Skeletal muscle satellite cell (primary cell): ENCODE measurements around the gene EXOC3L1.

Experiments
- H3K27me3 ChIP-seq: 2 replicates; pipeline ENCODE4 v1.7.0; 2013; ENCODE audit warnings: low read length; ENCODE audit not compliant: control insufficient read depth, insufficient read depth
- H3K36me3 ChIP-seq: 2 replicates; pipeline ENCODE4 v1.7.0; 2013; ENCODE audit warnings: mild to moderate bottlenecking, control low read depth, low read length; ENCODE audit not compliant: insufficient read depth
- H3K4me1 ChIP-seq: 2 replicates; pipeline ENCODE4 v1.7.0; 2013; ENCODE audit warnings: low read length; ENCODE audit not compliant: control insufficient read depth, insufficient read depth
- H3K4me2 ChIP-seq: 2 replicates; pipeline ENCODE4 v1.7.0; 2013; ENCODE audit warnings: mild to moderate bottlenecking, low read length
- H3K4me3 ChIP-seq: 2 replicates; pipeline ENCODE4 v1.7.0; 2013; ENCODE audit warnings: low read length
- H3K9ac ChIP-seq: 2 replicates; pipeline ENCODE4 v1.7.0; 2013; ENCODE audit warnings: mild to moderate bottlenecking, low read depth, low read length, moderate library complexity
- H3K9me3 ChIP-seq: replicated peaks from 2 replicates; pipeline ENCODE4 v1.7.0; 2013; ENCODE audit warnings: mild to moderate bottlenecking, control low read depth, low read length
- small RNA-seq: library from RNA; depleted of rRNA; stranded (forward); fragments of <200 nt; gene quantifications from one replicate; pipeline ENCODE3, GENCODE V24; 2012

The EXOC3L1 gene

DNA sequence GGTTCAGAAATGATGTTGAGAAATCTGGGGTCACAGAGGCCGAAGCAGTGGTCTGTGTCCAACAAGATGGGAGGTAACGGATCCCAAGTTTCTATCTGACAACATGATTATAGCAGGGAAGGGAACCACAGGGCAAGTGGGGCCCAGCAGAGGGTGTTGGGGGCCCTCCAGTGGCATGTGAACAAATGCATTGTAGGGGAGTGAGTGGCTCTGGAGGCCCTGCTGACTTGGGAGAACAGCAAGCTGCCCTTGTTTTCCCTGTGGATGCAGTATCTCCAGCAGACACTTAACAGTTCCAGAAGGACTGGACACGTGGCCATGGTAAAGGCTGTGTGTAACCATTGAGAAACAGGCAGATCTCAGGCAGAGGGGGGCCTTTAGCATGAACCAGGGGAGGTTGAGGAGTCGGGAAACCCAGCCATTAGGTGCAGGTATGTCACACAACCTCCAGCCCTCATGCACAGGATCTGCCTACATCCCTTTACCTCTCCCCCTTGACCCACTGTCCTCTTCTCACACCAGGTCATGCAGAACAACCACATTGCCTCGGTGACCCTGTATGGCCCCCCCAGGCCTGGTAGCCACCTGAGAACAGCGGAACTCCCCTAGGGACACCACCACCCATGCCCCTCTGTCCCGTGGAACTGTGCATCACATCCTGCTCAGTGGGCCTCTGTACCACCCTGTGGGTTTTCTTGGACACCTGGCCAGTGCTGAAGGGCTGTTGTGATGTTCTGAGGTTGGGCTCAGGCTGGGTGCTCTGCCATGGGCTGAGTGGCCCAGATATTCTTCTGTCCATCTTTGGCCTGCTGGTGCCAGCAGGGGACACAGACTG is 43.2 kb downstream of the EXOC3L1 start:
- H3K27me3 ChIP-seq = no peaks in the 10 kb centered on the region
- H3K4me3 ChIP-seq = no peak overlapping the region
- no peaks in the 10 kb centered on the region for H3K9me3 ChIP-seq
- peaks cover 69% of the 10 kb centered on the region for H3K36me3 ChIP-seq
- no peak overlapping the region for H3K9ac ChIP-seq
- H3K4me1 ChIP-seq = peaks cover 14% of the 10 kb centered on the region
- H3K4me2 ChIP-seq = no peak overlapping the region

GRCh38 chr16:67145746-67146145 is 44.2 kb downstream of the EXOC3L1 start:
- Histone ChIP-seq H3K4me2 (no peak overlapping the region), H3K36me3 (peaks cover 79% of the 10 kb centered on the region), H3K4me1 (peaks cover 5% of the 10 kb centered on the region), H3K27me3 (no peaks in the 10 kb centered on the region), H3K9me3 (no peaks in the 10 kb centered on the region), H3K9ac (no peak overlapping the region), H3K4me3 (no peak overlapping the region)

- no peak overlapping the region for H3K9ac ChIP-seq
- H3K9me3 ChIP-seq = no peaks in the 10 kb centered on the region
- peaks cover under 1% of the 10 kb centered on the region for H3K4me1 ChIP-seq
- no peaks in the 10 kb centered on the region for H3K27me3 ChIP-seq
- H3K4me3 ChIP-seq = no peak overlapping the region
- H3K36me3 ChIP-seq = peaks cover 85% of the 10 kb centered on the region
- H3K4me2 ChIP-seq = no peak overlapping the region
Measured at GRCh38 chr16:67144943-67145342, 45.0 kb downstream of the EXOC3L1 start.

GRCh38 chr16:67142342-67142741 is 47.6 kb downstream of the EXOC3L1 start:
- H3K4me1 ChIP-seq = no peaks in the 10 kb centered on the region
- peaks cover 77% of the 10 kb centered on the region for H3K36me3 ChIP-seq
- H3K9me3 ChIP-seq = no peaks in the 10 kb centered on the region
- no peak overlapping the region for H3K4me3 ChIP-seq
- no peak overlapping the region for H3K4me2 ChIP-seq
- no peak overlapping the region for H3K9ac ChIP-seq
- no peaks in the 10 kb centered on the region for H3K27me3 ChIP-seq

GRCh38 chr16:67141391-67141790 is 48.5 kb downstream of the EXOC3L1 start:
- Histone ChIP-seq H3K9ac (no peak overlapping the region), H3K4me1 (no peaks in the 10 kb centered on the region), H3K36me3 (peaks cover 74% of the 10 kb centered on the region), H3K4me2 (no peak overlapping the region), H3K9me3 (no peaks in the 10 kb centered on the region), H3K27me3 (no peaks in the 10 kb centered on the region), H3K4me3 (no peak overlapping the region)

GRCh38 chr16:67137605-67138004 is 52.3 kb downstream of the EXOC3L1 start:
- H3K4me1 ChIP-seq = no peaks in the 10 kb centered on the region
- peaks cover 67% of the 10 kb centered on the region for H3K36me3 ChIP-seq
- no peaks in the 10 kb centered on the region for H3K27me3 ChIP-seq
- H3K9me3 ChIP-seq = no peaks in the 10 kb centered on the region
- no peak overlapping the region for H3K4me3 ChIP-seq
- H3K9ac ChIP-seq = no peak overlapping the region
- no peak overlapping the region for H3K4me2 ChIP-seq

Small RNAs within 50 kb of the gene (small RNA-seq; reads per million reads assigned to genes)
- 1.1 reads per million, percentile 38 among the genes with 10 or more reads in this experiment for gene MIR328
